ENCODE measurements around the gene ESPNL.

DNA sequence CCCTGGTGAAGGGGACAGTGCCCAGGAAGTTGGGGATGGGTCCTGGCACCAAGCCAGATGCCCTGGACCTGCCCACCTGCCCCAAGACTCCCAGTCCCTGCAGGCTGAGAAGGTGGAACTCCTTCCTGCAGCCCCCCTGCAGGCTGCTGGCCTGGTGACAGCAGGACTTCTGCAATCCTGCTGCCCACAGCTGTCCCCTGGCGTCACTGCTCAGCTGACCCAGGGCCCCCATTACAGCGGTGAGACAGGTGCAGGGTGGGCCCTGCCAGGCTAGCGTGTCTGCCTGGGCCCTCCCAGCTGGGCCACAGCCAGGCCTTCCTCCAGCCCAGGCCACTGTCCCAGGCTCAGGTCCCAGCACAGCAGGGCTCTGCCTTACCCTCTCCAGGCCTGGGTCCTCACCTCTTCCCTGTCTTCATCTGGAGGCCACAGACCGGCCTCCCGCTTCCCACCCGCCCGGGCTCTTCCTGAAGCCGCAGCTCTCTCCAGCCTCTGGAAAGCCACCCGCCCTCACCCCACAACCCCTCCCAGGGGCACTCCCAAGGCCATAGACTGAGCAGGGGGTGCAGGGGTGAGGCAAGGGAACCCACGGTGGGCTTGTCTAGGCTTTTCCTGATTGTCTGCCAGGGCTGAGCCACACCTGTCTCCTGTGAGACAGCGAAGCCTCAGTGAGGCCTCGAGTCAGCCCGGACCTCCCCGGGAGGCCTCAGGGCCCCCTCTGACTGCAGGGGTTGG lies 49.9 kb downstream of the ESPNL start:
- TF ChIP-seq POLR2A (IDR thresholded peaks at IDR 0.05; ENCODE audit: low read depth, low read length) (no peak), BHLHE40 (IDR thresholded peaks at IDR 0.05; ENCODE audit: low read depth, low read length) (no peak), RAD21 (IDR thresholded peaks at IDR 0.05; ENCODE audit: low read length) (no peak), MAZ (IDR thresholded peaks at IDR 0.05; ENCODE audit: borderline replicate concordance, low read depth, low read length) (no peak), CEBPB (IDR thresholded peaks at IDR 0.05; ENCODE audit: low read depth, low read length) (no peak), SMC3 (IDR thresholded peaks at IDR 0.05; ENCODE audit: low read depth, low read length) (no peak), MAFK (IDR thresholded peaks at IDR 0.05; ENCODE audit: low read depth, low read length) (no peak), RFX5 (IDR thresholded peaks at IDR 0.05; ENCODE audit: low read depth, low read length) (no peak)
- TF ChIP-seq, protein P1, sequence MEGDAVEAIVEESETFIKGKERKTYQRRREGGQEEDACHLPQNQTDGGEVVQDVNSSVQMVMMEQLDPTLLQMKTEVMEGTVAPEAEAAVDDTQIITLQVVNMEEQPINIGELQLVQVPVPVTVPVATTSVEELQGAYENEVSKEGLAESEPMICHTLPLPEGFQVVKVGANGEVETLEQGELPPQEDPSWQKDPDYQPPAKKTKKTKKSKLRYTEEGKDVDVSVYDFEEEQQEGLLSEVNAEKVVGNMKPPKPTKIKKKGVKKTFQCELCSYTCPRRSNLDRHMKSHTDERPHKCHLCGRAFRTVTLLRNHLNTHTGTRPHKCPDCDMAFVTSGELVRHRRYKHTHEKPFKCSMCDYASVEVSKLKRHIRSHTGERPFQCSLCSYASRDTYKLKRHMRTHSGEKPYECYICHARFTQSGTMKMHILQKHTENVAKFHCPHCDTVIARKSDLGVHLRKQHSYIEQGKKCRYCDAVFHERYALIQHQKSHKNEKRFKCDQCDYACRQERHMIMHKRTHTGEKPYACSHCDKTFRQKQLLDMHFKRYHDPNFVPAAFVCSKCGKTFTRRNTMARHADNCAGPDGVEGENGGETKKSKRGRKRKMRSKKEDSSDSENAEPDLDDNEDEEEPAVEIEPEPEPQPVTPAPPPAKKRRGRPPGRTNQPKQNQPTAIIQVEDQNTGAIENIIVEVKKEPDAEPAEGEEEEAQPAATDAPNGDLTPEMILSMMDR (conservative IDR thresholded peaks at IDR 0.05; ENCODE audit: low read depth, low read length) = no peak
- TF ChIP-seq, protein P2, sequence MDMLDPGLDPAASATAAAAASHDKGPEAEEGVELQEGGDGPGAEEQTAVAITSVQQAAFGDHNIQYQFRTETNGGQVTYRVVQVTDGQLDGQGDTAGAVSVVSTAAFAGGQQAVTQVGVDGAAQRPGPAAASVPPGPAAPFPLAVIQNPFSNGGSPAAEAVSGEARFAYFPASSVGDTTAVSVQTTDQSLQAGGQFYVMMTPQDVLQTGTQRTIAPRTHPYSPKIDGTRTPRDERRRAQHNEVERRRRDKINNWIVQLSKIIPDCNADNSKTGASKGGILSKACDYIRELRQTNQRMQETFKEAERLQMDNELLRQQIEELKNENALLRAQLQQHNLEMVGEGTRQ (IDR thresholded peaks at IDR 0.05; ENCODE audit: low read depth, low read length) = no peak

Measured in IMR-90 (cell line).